Gastroesophageal sphincter (tissue), 4 donors: ENCODE measurements around the gene TRABD2B. TPM values are rescaled to one million over a fixed set of nuclear protein-coding genes. Genes with fewer than 3 reads are reported as not detected.

Experiments used
- ATAC-seq: fragments of 150-250 bp; one replicate; pipeline ENCODE4 v1.9.1; 2016; ENCODE audit warnings: mild to moderate bottlenecking, moderate library complexity
- H3K27ac ChIP-seq, 4 donors: fragments of 200-600 bp; sonication (generic) in 3 of 4; 1 replicate in 3 of 4; 2 replicates in 1 of 4; pipeline ENCODE4 v1.5.1; 2016 to 2019
- H3K27me3 ChIP-seq: fragments of 200-600 bp; sonication (generic); one replicate; pipeline ENCODE4 v1.5.1; 2019
- H3K36me3 ChIP-seq, 2 donors: fragments of 200-600 bp; sonication (generic); one replicate each; pipeline ENCODE4 v1.5.1; 2019; ENCODE audit warnings: control low read depth in 1 of 2
- H3K4me1 ChIP-seq, 3 donors: fragments of 200-600 bp; sonication (generic); 1 replicate in 2 of 3; 2 replicates in 1 of 3; pipeline ENCODE4 v1.5.1; 2016 to 2019; ENCODE audit warnings: control low read depth in 2 of 3
- H3K4me3 ChIP-seq, 2 donors: fragments of 200-600 bp; sonication (generic); one replicate each; pipeline ENCODE4 v1.5.1; 2019; ENCODE audit warnings: mild to moderate bottlenecking in 1 of 2, moderate library complexity in 1 of 2
- H3K9me3 ChIP-seq, 3 donors: fragments of 200-600 bp; sonication (generic); one replicate each; pipeline ENCODE4 v1.5.1; 2017 to 2019; ENCODE audit warnings: control low read depth in 2 of 3
- EP300 ChIP-seq: sonication (generic); formaldehyde crosslinking; IDR thresholded peaks from one replicate; pipeline ENCODE4 v1.6.1; 2017; ENCODE audit warnings: antibody characterized with exemption, mild to moderate bottlenecking
- POLR2A ChIP-seq, 2 donors: fragments of 450-650 bp; IDR thresholded peaks; one replicate each; pipeline ENCODE4 v1.6.1; 2017; ENCODE audit warnings: antibody characterized with exemption in 2 of 2, mild to moderate bottlenecking in 2 of 2, moderate library complexity in 1 of 2
- POLR2AphosphoS5 ChIP-seq: sonication (generic); formaldehyde crosslinking; IDR thresholded peaks from one replicate; pipeline ENCODE4 v1.6.1; 2017; ENCODE audit warnings: antibody characterized with exemption
- WGBS, 2 donors: methylation state at CpG; one replicate each; pipeline ENCODE4 v1.1.5; 2018; ENCODE audit warnings: low coverage in 1 of 2; 5-methylcytosine and 5-hydroxymethylcytosine counted together
- total RNA-seq, 4 donors: library from RNA; depleted of rRNA; stranded (reverse); fragments of >200 nt; gene quantifications; one replicate each; pipeline ENCODE4 v1.1.0, GENCODE V29; 2016
- TF ChIP-seq, protein P1 (sequence below), 4 experiments: fragments of 200-600 bp in 2 of 4; fragments of 450-650 bp in 2 of 4; sonication (generic) in 1 of 4; IDR thresholded peaks; one replicate each; pipeline ENCODE4 v1.5.1; 2017 to 2019; ENCODE audit warnings: antibody characterized with exemption in 4 of 4, mild to moderate bottlenecking in 2 of 4, moderate library complexity in 2 of 4

The TRABD2B gene
- total RNA-seq, 4 donors from 2014 or later, result 2.6 to 6.5 (median 3.4) TPM

- Histone ChIP-seq H3K9me3 (no peaks in the 10 kb centered on the region), H3K27me3 (no peaks in the 10 kb centered on the region), H3K36me3 (no peaks in the 10 kb centered on the region), H3K27ac (no peak overlapping the region), H3K4me3 (no peak overlapping the region), H3K4me1 (no peaks in the 10 kb centered on the region)
- TF ChIP-seq EP300, result no peak
- TF ChIP-seq, protein P1, sequence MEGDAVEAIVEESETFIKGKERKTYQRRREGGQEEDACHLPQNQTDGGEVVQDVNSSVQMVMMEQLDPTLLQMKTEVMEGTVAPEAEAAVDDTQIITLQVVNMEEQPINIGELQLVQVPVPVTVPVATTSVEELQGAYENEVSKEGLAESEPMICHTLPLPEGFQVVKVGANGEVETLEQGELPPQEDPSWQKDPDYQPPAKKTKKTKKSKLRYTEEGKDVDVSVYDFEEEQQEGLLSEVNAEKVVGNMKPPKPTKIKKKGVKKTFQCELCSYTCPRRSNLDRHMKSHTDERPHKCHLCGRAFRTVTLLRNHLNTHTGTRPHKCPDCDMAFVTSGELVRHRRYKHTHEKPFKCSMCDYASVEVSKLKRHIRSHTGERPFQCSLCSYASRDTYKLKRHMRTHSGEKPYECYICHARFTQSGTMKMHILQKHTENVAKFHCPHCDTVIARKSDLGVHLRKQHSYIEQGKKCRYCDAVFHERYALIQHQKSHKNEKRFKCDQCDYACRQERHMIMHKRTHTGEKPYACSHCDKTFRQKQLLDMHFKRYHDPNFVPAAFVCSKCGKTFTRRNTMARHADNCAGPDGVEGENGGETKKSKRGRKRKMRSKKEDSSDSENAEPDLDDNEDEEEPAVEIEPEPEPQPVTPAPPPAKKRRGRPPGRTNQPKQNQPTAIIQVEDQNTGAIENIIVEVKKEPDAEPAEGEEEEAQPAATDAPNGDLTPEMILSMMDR (IDR thresholded peaks at IDR 0.05), result no peak
- TF ChIP-seq POLR2AphosphoS5, result no peak
- TF ChIP-seq POLR2A (IDR thresholded peaks at IDR 0.05), result no peak
- 80 to 85% methylated on average over 4 to 9 of the region's 12 CpGs for WGBS, 2 donors
- no peak for ATAC-seq
Measured at GRCh38 chr1:48028218-48029069, 31.3 kb upstream of the TRABD2B start.

DNA sequence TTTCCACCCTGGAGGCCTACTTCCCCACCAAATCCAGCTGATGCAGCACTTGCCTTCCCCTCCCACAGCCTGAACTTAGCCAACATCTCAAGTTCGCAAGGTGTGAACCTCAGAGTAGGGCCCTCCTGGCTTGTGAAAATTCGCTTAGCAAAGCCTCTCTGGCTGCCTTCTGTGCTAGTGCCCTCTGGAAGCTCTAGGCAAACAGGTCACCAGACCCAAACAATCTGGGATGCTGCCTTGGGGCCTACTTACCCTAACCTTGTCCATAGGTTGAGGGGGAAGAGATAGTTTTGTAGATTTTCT, 30.3 kb upstream of the TRABD2B start:
- Histone ChIP-seq H3K9me3 (no peaks in the 10 kb centered on the region), H3K27ac (no peak overlapping the region), H3K4me3 (no peak overlapping the region), H3K4me1 (no peaks in the 10 kb centered on the region), H3K27me3 (no peaks in the 10 kb centered on the region), H3K36me3 (no peaks in the 10 kb centered on the region)
- WGBS, 2 donors, result 67 to 100% methylated on average over 1 to 2 of the region's 2 CpGs
- no peak for ATAC-seq
- TF ChIP-seq POLR2AphosphoS5, result no peak
- TF ChIP-seq, protein P1 (IDR thresholded peaks at IDR 0.05), result no peak
- no peak for TF ChIP-seq POLR2A (IDR thresholded peaks at IDR 0.05)
- TF ChIP-seq EP300, result no peak

DNA sequence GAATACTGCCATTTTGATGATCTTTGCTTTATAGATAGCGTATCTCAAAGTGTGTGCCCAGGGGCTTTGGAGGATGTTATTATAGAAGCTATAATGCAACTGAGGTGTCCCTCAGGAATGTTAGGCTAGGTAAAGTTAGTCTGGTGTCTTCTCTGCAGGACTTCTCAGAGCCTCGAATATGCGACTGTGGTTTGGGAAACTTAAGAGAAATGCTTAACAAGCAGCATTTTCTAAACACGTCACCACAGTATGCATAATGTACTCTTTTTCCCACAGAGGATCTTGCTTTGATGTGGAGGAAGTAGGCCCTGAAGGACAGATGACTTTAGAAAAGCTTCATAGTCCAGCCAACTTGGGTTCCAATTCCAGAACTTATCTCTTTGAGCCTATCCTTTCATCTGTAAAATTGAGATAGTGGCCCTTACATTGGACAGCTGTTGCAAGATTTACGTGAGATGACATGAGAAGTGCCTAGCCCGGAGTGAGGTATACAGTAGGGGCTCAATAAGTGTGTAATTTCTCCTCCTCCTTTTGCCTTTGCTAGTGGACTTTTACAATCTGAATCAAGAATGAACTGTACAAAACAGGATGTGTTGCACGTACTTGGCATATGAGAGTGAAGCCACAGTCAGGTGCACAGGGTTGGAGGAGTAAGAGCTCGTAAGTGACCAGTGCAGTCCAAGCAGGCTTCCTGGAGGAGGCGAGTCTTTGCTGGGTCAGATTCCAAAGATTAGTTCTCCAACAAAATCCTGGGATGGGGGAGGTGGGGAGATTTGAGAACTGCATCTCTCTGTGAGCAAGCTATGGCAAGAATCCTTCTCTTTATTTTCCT, 29.7 kb upstream of the TRABD2B start:
- Histone ChIP-seq H3K4me1 (no peaks in the 10 kb centered on the region), H3K9me3 (no peaks in the 10 kb centered on the region), H3K36me3 (no peaks in the 10 kb centered on the region), H3K4me3 (no peak overlapping the region), H3K27ac (no peak overlapping the region), H3K27me3 (no peaks in the 10 kb centered on the region)
- WGBS, 2 donors, result 77 to 98% methylated on average over 7 to 9 of the region's 9 CpGs
- ATAC-seq, result no peak
- TF ChIP-seq, protein P1 (IDR thresholded peaks at IDR 0.05), result no peak
- TF ChIP-seq EP300 (no peak), POLR2AphosphoS5 (no peak), POLR2A (IDR thresholded peaks at IDR 0.05) (no peak)

- no peaks in the 10 kb centered on the region for H3K9me3 ChIP-seq
- no peaks in the 10 kb centered on the region for H3K27me3 ChIP-seq
- no peak for TF ChIP-seq POLR2AphosphoS5
- TF ChIP-seq EP300, result no peak
- TF ChIP-seq POLR2A (IDR thresholded peaks at IDR 0.05), result no peak
- TF ChIP-seq, protein P1 (IDR thresholded peaks at IDR 0.05), result no peak
- H3K4me1 ChIP-seq, result no peaks in the 10 kb centered on the region
- peak; percentile 61 for ATAC-seq
- no peak overlapping the region for H3K27ac ChIP-seq
- H3K36me3 ChIP-seq, result no peaks in the 10 kb centered on the region
- 80 to 85% methylated on average over 2 of the region's 2 CpGs for WGBS, 2 donors
- no peak overlapping the region for H3K4me3 ChIP-seq
Measured at GRCh38 chr1:48026275-48026674, 29.1 kb upstream of the TRABD2B start.
